Caco-2 (cell line): ENCODE results near the gene TRMT10B. TPM values are rescaled to one million over a fixed set of nuclear protein-coding genes. Genes with fewer than 3 reads are reported as not detected.

Experiments
- BruUV-seq: library from RNA; stranded (reverse); fragments of 400-500 nt; replicated peaks from 2 replicates; lab custom pipeline; 2021; lab: Mats Ljungman, UMichigan
- CTCF ChIA-PET: fragments of 300-600 bp; sonication (Branson Sonifier 250); formaldehyde crosslinking; loops from one replicate; lab custom pipeline; 2022; ENCODE audit warnings: antibody characterized with exemption; lab: Charles Lee
- POLR2A ChIA-PET: fragments of 300-600 bp; sonication (Branson Sonifier 250); formaldehyde crosslinking; loops from one replicate; lab custom pipeline; 2022; ENCODE audit warnings: antibody characterized with exemption; lab: Charles Lee
- DNase-seq, 2 experiments: peaks; one replicate each; pipeline versions ENCODE4 v3.0.0 to v3.0.0-alpha.2; 2020 to 2022
- H3K27me3 ChIP-seq: replicated peaks from 2 replicates; pipeline ENCODE4 v1.6.0; 2011; ENCODE audit warnings: low read length; ENCODE audit not compliant: control insufficient read depth, insufficient read depth
- H3K36me3 ChIP-seq: 2 replicates; pipeline ENCODE4 v1.5.1; 2011; ENCODE audit warnings: low read length; ENCODE audit not compliant: control insufficient read depth, insufficient read depth
- H3K4me1 ChIP-seq: fragments of 250-450 bp; sonication (Bioruptor Pico); 2 replicates; pipeline ENCODE4 v1.5.1; 2020; ENCODE audit warnings: mild to moderate bottlenecking
- H3K4me3 ChIP-seq: 2 replicates; pipeline ENCODE4 v1.5.1; 2011; ENCODE audit warnings: low read depth, mild to moderate bottlenecking, control low read depth, low read length
- H3K9me3 ChIP-seq: fragments of 250-450 bp; sonication (Bioruptor Pico); 2 replicates; pipeline ENCODE4 v1.5.1; 2020; ENCODE audit warnings: mild to moderate bottlenecking, moderate library complexity
- H3K27ac Mint-ChIP-seq: one replicate; pipeline ENCODE4 v1.8.0; 2022; ENCODE audit warnings: mixed read lengths; ENCODE audit not compliant: unreplicated experiment
- H3K27me3 Mint-ChIP-seq: one replicate; pipeline ENCODE4 v1.8.0; 2022; ENCODE audit warnings: mixed read lengths; ENCODE audit not compliant: insufficient read depth, unreplicated experiment
- H3K36me3 Mint-ChIP-seq: one replicate; pipeline ENCODE4 v1.8.0; 2022; ENCODE audit warnings: mild to moderate bottlenecking, mixed read lengths; ENCODE audit not compliant: insufficient read depth, unreplicated experiment
- H3K4me1 Mint-ChIP-seq: one replicate; pipeline ENCODE4 v1.8.0; 2022; ENCODE audit warnings: low read depth, mixed read lengths; ENCODE audit not compliant: unreplicated experiment
- H3K4me3 Mint-ChIP-seq: one replicate; pipeline ENCODE4 v1.8.0; 2022; ENCODE audit warnings: mild to moderate bottlenecking, moderate library complexity, mixed read lengths; ENCODE audit not compliant: unreplicated experiment
- H3K9me3 Mint-ChIP-seq: one replicate; pipeline ENCODE4 v1.8.0; 2022; ENCODE audit warnings: mixed read lengths; ENCODE audit not compliant: unreplicated experiment
- intact Hi-C: fragments of 100-400 bp; cut with micrococcal nuclease; formaldehyde crosslinking; loops from one replicate; pipeline ENCODE4 v1.10.0; 2022; ENCODE audit not compliant: unreplicated experiment
- total RNA-seq: library from RNA; stranded (reverse); gene quantifications from 2 replicates; pipeline ENCODE4 v1.2.3, GENCODE V29; 2022
- TF ChIP-seq, protein P1 (sequence below), 2 experiments: fragments of 200-600 bp in 1 of 2; IDR thresholded peaks; 1 replicate in 1 of 2; 2 replicates in 1 of 2; pipeline versions ENCODE4 v1.5.1 to v1.8.0; 2011 to 2022; ENCODE audit warnings: antibody characterized with exemption in 1 of 2, control low read depth in 1 of 2, inconsistent platforms in 1 of 2, low read depth in 1 of 2, low read length in 1 of 2, mild to moderate bottlenecking in 1 of 2, moderate library complexity in 1 of 2; ENCODE audit not compliant: insufficient read depth in 1 of 2, severe bottlenecking in 1 of 2, unreplicated experiment in 1 of 2

TRMT10B gene
- total RNA-seq, 1 experiment from 2014 or later = 7.8 TPM

- no peak for DNase-seq
- BruUV-seq = no TSS peak
- Histone ChIP-seq H3K27me3 (no peaks in the 10 kb centered on the region), H3K36me3 (no peaks in the 10 kb centered on the region), H3K9me3 (no peaks in the 10 kb centered on the region), H3K4me3 (no peak overlapping the region), H3K4me1 (no peaks in the 10 kb centered on the region)
- Mint-ChIP-seq H3K4me1 (no peaks in the 10 kb centered on the region), H3K9me3 (no peaks in the 10 kb centered on the region), H3K4me3 (no peak overlapping the region), H3K27ac (no peak overlapping the region), H3K36me3 (peaks cover 1% of the 10 kb centered on the region), H3K27me3 (no peaks in the 10 kb centered on the region)
- TF ChIP-seq, protein P1, sequence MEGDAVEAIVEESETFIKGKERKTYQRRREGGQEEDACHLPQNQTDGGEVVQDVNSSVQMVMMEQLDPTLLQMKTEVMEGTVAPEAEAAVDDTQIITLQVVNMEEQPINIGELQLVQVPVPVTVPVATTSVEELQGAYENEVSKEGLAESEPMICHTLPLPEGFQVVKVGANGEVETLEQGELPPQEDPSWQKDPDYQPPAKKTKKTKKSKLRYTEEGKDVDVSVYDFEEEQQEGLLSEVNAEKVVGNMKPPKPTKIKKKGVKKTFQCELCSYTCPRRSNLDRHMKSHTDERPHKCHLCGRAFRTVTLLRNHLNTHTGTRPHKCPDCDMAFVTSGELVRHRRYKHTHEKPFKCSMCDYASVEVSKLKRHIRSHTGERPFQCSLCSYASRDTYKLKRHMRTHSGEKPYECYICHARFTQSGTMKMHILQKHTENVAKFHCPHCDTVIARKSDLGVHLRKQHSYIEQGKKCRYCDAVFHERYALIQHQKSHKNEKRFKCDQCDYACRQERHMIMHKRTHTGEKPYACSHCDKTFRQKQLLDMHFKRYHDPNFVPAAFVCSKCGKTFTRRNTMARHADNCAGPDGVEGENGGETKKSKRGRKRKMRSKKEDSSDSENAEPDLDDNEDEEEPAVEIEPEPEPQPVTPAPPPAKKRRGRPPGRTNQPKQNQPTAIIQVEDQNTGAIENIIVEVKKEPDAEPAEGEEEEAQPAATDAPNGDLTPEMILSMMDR (IDR thresholded peaks at IDR 0.05; ENCODE audit: insufficient read depth in 1 of 2, low read depth in 1 of 2, low read length in 1 of 2, severe bottlenecking in 1 of 2, unreplicated experiment in 1 of 2) = no peak
- intact Hi-C loops = no loop called here
- CTCF ChIA-PET = no interaction called here
- POLR2A ChIA-PET = no interaction called here
Measured at GRCh38 chr9:37790096-37790495, 36.5 kb downstream of the TRMT10B start.

DNA sequence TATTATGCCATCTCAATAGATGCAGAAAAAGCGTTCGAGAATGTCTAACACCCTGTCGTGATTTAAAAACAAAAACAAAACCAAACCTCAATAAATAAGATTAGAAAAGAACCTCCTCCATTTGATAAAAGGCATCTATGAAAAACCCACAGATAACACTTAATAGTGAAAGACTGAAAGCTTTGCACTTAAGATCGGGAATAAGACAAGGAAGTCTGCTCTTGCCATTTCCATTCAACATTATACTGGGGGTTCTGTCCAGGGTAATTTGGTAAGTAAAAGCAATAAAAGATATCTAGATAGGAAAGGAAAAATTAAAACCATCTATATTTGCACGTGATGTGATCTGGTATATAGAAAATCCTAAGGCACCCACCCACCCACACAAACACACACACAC, 38.5 kb downstream of the TRMT10B start:
- H3K9me3 ChIP-seq = no peaks in the 10 kb centered on the region
- H3K9me3 Mint-ChIP-seq = no peaks in the 10 kb centered on the region
- no peak overlapping the region for H3K27ac Mint-ChIP-seq
- H3K27me3 Mint-ChIP-seq = no peaks in the 10 kb centered on the region
- H3K36me3 ChIP-seq = no peaks in the 10 kb centered on the region
- TF ChIP-seq, protein P1 (IDR thresholded peaks at IDR 0.05; ENCODE audit: insufficient read depth in 1 of 2, low read depth in 1 of 2, low read length in 1 of 2, severe bottlenecking in 1 of 2, unreplicated experiment in 1 of 2) = no peak
- CTCF ChIA-PET = no interaction called here
- H3K4me3 ChIP-seq = no peak overlapping the region
- no peaks in the 10 kb centered on the region for H3K4me1 Mint-ChIP-seq
- no peak for DNase-seq
- H3K4me1 ChIP-seq = no peaks in the 10 kb centered on the region
- no TSS peak for BruUV-seq
- intact Hi-C loops = no loop called here
- POLR2A ChIA-PET = no interaction called here
- H3K4me3 Mint-ChIP-seq = no peak overlapping the region
- no peaks in the 10 kb centered on the region for H3K27me3 ChIP-seq
- no peaks in the 10 kb centered on the region for H3K36me3 Mint-ChIP-seq

- BruUV-seq = no TSS peak
- Histone ChIP-seq H3K4me1 (no peaks in the 10 kb centered on the region; the same call in 1 of the 2 replicates), H3K27me3 (no peaks in the 10 kb centered on the region), H3K36me3 (no peaks in the 10 kb centered on the region), H3K4me3 (no peak overlapping the region), H3K9me3 (no peaks in the 10 kb centered on the region)
- no peak for DNase-seq
- Mint-ChIP-seq H3K4me3 (no peak overlapping the region), H3K36me3 (no peaks in the 10 kb centered on the region), H3K27ac (no peak overlapping the region), H3K4me1 (peaks cover 9% of the 10 kb centered on the region), H3K27me3 (no peaks in the 10 kb centered on the region), H3K9me3 (no peaks in the 10 kb centered on the region)
- intact Hi-C loops = no loop called here
- POLR2A ChIA-PET = no interaction called here
- CTCF ChIA-PET = no interaction called here
- TF ChIP-seq, protein P1 (IDR thresholded peaks at IDR 0.05; ENCODE audit: insufficient read depth in 1 of 2, low read depth in 1 of 2, low read length in 1 of 2, severe bottlenecking in 1 of 2, unreplicated experiment in 1 of 2) = no peak
Measured at GRCh38 chr9:37796232-37796631, 42.6 kb downstream of the TRMT10B start.
